Medulla oblongata (tissue), 1 donor: ENCODE data around the gene FAM219A.
A peak's percentile ranks its signal among the peaks of the same experiment; 100 is the strongest.

ENCODE experiments used
- DNase-seq: peaks from one replicate; pipeline ENCODE4 v3.0.0-alpha.2; 2015; ENCODE audit errors: extremely low spot score

The FAM219A gene

GRCh38 chr9:34458013-34458958, at the start of gene FAM219A, which contains the start of gene DNAI1:
Gene FAM219A, minus strand, starts transcription at chr9:34458570. Its CDS starts 307 bp downstream, at chr9:34458263.
Gene DNAI1, plus strand, starts transcription at chr9:34458805. Its CDS starts 201 bp downstream, at chr9:34459006.
- DNase-seq = peak; percentile 99

- no peak for DNase-seq
Measured at GRCh38 chr9:34507966-34508365, 49.6 kb upstream of the FAM219A start.

- no peak for DNase-seq
Measured at GRCh38 chr9:34507556-34507955, 49.2 kb upstream of the FAM219A start.

- no peak for DNase-seq
Measured at GRCh38 chr9:34506623-34507022, 48.3 kb upstream of the FAM219A start.

GRCh38 chr9:34505370-34506120, 47.2 kb upstream of the FAM219A start:
- no peak for DNase-seq

- DNase-seq = no peak
Measured at GRCh38 chr9:34503406-34503805, 45.0 kb upstream of the FAM219A start.

- DNase-seq = peak; percentile 42
Measured at GRCh38 chr9:34502891-34503290, 44.5 kb upstream of the FAM219A start.

- DNase-seq = no peak
Measured at GRCh38 chr9:34502471-34502870, 44.1 kb upstream of the FAM219A start.

GRCh38 chr9:34501889-34502425, 43.6 kb upstream of the FAM219A start:
- peak; percentile 99 for DNase-seq

- no peak for DNase-seq
Measured at GRCh38 chr9:34501372-34501771, 43.0 kb upstream of the FAM219A start.

- peak; percentile 64 for DNase-seq
Measured at GRCh38 chr9:34500623-34501267, 42.4 kb upstream of the FAM219A start.

- no peak for DNase-seq
Measured at GRCh38 chr9:34499076-34499475, 40.7 kb upstream of the FAM219A start.

- DNase-seq = peak; percentile 38
Measured at GRCh38 chr9:34498553-34498952, 40.2 kb upstream of the FAM219A start.

- DNase-seq = no peak
Measured at GRCh38 chr9:34496149-34496712, 37.9 kb upstream of the FAM219A start.

- peak; percentile 50 for DNase-seq
Measured at GRCh38 chr9:34493972-34494535, 35.7 kb upstream of the FAM219A start.

- no peak for DNase-seq
Measured at GRCh38 chr9:34492051-34492450, 33.7 kb upstream of the FAM219A start.

GRCh38 chr9:34491596-34491995, 33.2 kb upstream of the FAM219A start:
- no peak for DNase-seq

GRCh38 chr9:34490760-34491159, 32.4 kb upstream of the FAM219A start:
- no peak for DNase-seq

GRCh38 chr9:34490360-34490759, 32.0 kb upstream of the FAM219A start:
- no peak for DNase-seq

- DNase-seq = no peak
Measured at GRCh38 chr9:34486572-34486971, 28.2 kb upstream of the FAM219A start.

- DNase-seq = no peak
Measured at GRCh38 chr9:34485822-34486221, 27.5 kb upstream of the FAM219A start.
